NCI-H187 (cell line): ENCODE measurements around the gene ETS1.
A peak's percentile ranks its signal among the peaks of the same experiment; 100 is the strongest.

Experiments
- DNase-seq, 2 experiments: peaks; one replicate each; lab custom pipeline; 2025; lab: John Stamatoyannopoulos, UW

The ETS1 gene

GRCh38 chr11:128535468-128536457 is 51.6 kb downstream of the ETS1 start:
- DNase-seq, result no peak

- no peak for DNase-seq
These were observed 53.9 kb downstream of the ETS1 start for GRCh38 chr11:128533472-128533871.

GRCh38 chr11:128532572-128533091 is 54.7 kb downstream of the ETS1 start:
- no peak for DNase-seq

GRCh38 chr11:128532016-128532571 is 55.3 kb downstream of the ETS1 start:
- DNase-seq, result no peak

- no peak for DNase-seq
These were observed 55.8 kb downstream of the ETS1 start for GRCh38 chr11:128531588-128531987.

GRCh38 chr11:128530118-128531074 is 57.0 kb downstream of the ETS1 start:
- DNase-seq, result no peak

GRCh38 chr11:128528294-128528693 is 59.1 kb downstream of the ETS1 start:
- no peak for DNase-seq

GRCh38 chr11:128527046-128527445 is 60.3 kb downstream of the ETS1 start:
- DNase-seq, result no peak

- DNase-seq, result no peak
These were observed 61.7 kb downstream of the ETS1 start for GRCh38 chr11:128525411-128526243.

GRCh38 chr11:128524172-128524571 is 63.2 kb downstream of the ETS1 start:
- no peak for DNase-seq

- DNase-seq, result no peak
These were observed 63.7 kb downstream of the ETS1 start for GRCh38 chr11:128523641-128524040.

GRCh38 chr11:128522943-128523518 is 64.3 kb downstream of the ETS1 start:
- no peak for DNase-seq

- DNase-seq, result peak; percentile 6 to 50
These were observed 65.1 kb downstream of the ETS1 start for GRCh38 chr11:128522055-128522942.

- DNase-seq, result no peak
These were observed 65.7 kb downstream of the ETS1 start for GRCh38 chr11:128521682-128522054.

GRCh38 chr11:128520888-128521681 is 66.3 kb downstream of the ETS1 start:
- DNase-seq, result no peak

- DNase-seq, result no peak
These were observed 67.0 kb downstream of the ETS1 start for GRCh38 chr11:128520206-128520887.

GRCh38 chr11:128519338-128519737 is 68.0 kb downstream of the ETS1 start:
- DNase-seq, result no peak

GRCh38 chr11:128518493-128519207 is 68.7 kb downstream of the ETS1 start:
- no peak for DNase-seq
